ENCODE measurements around the gene TPPP. TPM values are rescaled to one million over a fixed set of nuclear protein-coding genes. Genes with fewer than 3 reads are reported as not detected.

The TPPP gene
- total RNA-seq, 1 donor from 2014 or later = 10.5 TPM

DNA sequence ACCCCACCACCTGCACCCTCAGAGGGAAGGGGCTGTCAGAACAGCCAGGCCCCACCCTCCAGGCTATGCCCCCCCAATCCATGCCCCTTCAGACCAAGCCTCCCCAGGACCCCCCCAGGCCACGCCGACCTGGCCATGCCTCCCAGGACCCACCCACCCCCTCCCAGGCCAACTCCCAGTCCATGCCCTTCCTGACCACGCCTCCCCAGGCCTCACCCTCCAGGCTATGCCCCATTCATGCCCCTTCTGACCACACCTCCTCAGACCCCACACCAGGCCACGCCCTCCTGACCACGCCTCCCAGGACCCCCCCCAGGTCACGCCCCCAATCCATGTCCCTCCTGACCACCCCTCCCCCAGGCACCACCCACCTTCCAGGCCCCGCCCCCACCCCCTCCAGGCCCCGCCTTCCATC lies 27.6 kb downstream of the TPPP start:
- no peak for DNase-seq

GRCh38 chr5:664994-665360 lies 28.2 kb downstream of the TPPP start:
- DNase-seq = no peak

GRCh38 chr5:664343-664993 lies 28.7 kb downstream of the TPPP start:
- DNase-seq = no peak

- DNase-seq = no peak
Observed at GRCh38 chr5:663436-664342, 29.5 kb downstream of the TPPP start.

DNA sequence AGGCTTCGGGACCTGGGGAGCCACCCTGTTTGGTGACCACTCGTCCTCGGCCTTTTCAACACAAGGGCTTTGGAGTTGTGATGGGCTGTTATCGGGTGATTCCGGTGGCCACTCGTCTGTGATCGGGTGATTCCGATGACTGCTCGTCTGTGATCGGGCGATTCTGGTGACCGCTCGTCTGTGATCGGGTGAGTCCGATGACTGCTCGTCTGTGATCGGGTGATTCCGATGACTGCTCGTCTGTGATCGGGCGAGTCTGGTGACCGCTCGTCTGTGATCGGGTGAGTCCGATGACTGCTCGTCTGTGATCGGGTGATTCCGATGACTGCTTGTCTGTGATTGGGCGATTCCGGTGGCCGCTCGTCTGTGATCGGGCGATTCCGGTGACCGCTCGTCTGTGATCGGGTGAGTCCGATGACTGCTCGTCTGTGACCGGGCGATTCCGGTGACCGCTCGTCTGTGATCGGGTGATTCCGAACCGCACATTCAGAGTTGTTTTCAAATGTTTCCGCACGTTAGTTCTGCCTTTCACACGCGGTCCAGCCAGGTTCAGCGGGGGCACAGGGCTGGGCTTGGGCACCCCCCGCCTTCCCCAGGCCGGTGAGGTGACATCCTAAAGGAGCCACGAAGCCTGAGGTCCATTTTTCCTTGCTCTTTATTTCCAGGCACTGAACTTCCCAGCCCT lies 30.3 kb downstream of the TPPP start:
- no peak for DNase-seq

- no peak for DNase-seq
Observed at GRCh38 chr5:661891-662750, 31.0 kb downstream of the TPPP start.

DNA sequence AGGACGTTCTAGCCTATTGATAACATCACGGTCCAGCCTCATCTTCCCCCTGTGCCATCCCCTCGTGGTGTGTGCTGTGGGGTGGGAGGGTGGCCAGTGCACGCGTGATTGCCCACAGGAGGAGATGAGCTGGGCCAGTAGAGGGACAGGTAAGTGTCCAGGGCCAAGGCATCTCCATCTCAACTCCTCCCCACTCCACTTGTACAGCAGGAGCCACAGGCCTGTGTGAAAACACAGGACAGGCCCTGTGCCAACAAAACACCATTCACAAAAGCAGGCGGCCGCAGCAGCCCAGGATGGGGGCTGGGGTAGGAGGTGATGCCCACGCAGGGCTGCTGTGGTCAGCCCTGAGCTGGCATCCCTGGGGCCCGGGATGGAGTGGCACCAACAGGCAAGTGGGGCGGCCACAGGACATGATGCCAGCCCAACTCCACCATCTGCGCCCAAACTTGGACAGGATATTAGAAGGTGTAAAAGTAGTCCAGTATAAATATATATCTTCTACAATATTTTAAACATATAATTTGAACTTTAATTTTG lies 32.6 kb downstream of the TPPP start:
- DNase-seq = no peak

GRCh38 chr5:659496-660263 lies 33.5 kb downstream of the TPPP start:
- no peak for DNase-seq

- no peak for DNase-seq
Observed at GRCh38 chr5:658103-658502, 35.0 kb downstream of the TPPP start.

- no peak for DNase-seq
Observed at GRCh38 chr5:657570-657969, 35.6 kb downstream of the TPPP start.

- no peak for DNase-seq
Observed at GRCh38 chr5:655406-655805, 37.7 kb downstream of the TPPP start.

- no peak for DNase-seq
Observed at GRCh38 chr5:654071-654778, 38.9 kb downstream of the TPPP start.

GRCh38 chr5:652773-653350 lies 40.3 kb downstream of the TPPP start:
- no peak for DNase-seq

DNA sequence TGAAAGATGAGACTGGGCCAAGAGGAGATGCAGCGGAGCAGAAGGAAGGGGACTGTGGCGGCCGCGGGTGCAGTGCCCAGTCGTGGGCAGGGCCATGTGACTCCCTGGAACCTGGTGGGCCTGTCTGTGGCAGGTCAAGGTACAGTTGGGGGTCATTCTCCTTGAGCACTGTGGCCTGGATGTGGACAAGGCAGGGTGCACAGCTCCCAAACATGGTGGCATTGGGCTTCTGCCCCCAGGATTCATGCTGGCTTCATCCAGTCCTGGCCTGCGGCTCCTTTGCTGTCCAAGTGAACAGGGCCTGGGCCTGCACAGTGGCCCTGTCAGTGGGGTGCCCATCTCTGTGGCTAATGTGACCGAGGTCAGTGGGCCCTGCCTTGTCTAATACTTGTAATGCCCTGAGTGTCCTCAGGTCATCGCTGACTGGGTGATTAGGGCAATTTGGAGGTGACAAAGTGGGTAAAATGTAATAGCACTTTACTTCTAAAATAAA lies 41.1 kb downstream of the TPPP start:
- no peak for DNase-seq

- no peak for DNase-seq
Observed at GRCh38 chr5:651296-652022, 41.7 kb downstream of the TPPP start.

DNA sequence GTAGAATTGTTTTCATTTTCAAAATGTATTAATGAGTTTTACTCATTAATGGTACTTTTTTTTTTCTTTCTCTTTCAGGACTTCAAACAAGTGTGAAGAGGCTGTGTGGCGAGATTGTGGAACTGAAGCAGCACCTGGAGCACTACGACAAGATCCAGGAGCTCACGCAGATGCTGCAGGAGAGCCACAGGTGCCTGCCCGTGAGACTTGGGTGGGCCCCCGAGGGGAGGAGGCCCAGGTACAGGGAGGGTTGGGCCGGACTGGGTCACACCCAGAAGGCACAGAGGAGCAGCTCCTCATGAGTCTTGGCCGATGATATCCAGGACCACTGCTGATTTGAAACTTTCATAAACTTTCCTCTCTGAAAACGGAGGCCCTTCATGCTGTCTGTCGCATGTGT lies 45.4 kb downstream of the TPPP start:
- no peak for DNase-seq

DNA sequence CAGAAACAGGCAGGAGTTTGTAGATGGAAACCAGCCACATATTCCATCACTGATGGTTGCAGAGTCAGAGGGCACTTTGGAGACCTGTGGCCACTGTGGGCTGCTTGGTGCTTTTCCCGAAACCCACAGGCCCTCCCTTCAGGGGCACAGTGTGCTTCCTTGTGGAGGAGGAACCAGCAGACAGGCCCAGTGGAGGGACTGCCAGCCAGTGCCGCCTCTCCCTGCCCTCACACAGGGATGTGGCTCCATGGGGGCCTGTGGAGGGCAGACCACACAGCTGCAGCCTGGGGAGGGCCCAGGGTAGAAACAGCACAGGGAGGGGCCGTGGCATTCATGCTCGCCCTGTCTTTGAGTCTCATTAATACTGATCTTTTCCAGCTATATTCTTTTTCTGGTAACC lies 45.8 kb downstream of the TPPP start:
- DNase-seq = no peak

GRCh38 chr5:646396-647201 lies 46.6 kb downstream of the TPPP start:
- no peak for DNase-seq

All from tongue (tissue), 2 donors.